GM19023 (cell line): Measurements from ENCODE around the gene SLC22A23.

Experiments used
- ATAC-seq: cut with Tn5 transposase; IDR thresholded peaks from one replicate; pipeline ENCODE4 v1.9.1; 2021; ENCODE audit warnings: mild to moderate bottlenecking, moderate library complexity; ENCODE audit not compliant: unreplicated experiment

Gene SLC22A23

DNA sequence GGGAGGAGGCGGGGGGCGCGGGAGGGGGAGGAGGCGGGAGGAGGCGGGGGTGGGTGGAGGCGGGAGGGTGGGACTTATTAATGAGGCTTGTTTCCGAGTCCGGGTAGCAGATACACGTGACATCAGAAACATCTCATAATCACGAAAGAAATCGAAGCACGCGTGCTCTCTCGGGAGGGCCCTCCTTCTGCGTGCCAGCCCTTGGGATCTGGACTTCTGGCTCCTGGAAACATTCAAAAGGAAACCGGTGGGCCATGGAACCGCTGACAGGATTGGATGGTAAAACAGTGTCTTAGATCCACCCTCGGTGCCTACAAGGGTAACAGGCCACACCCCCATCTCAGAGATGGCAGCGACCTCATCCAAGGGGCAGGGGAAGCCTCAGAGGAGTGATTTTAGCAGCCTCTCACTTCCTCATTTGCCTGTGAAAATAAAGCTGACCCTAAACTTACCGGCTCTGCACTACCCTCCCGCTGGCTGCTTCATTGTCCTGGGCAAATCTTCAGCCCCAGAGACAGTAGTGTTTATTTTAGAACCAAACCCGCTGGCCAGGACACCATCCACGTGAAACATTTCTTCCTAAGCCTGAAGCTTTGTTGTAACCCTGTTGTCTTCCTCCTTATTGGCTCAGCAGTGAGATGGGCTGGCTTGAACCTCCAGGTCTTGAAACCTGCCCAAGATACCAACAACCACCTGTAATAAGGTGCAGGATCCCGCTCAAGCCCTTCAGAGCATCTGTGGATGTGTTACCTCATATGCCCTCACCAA is 100.6 kb downstream of the SLC22A23 start:
- no peak for ATAC-seq

DNA sequence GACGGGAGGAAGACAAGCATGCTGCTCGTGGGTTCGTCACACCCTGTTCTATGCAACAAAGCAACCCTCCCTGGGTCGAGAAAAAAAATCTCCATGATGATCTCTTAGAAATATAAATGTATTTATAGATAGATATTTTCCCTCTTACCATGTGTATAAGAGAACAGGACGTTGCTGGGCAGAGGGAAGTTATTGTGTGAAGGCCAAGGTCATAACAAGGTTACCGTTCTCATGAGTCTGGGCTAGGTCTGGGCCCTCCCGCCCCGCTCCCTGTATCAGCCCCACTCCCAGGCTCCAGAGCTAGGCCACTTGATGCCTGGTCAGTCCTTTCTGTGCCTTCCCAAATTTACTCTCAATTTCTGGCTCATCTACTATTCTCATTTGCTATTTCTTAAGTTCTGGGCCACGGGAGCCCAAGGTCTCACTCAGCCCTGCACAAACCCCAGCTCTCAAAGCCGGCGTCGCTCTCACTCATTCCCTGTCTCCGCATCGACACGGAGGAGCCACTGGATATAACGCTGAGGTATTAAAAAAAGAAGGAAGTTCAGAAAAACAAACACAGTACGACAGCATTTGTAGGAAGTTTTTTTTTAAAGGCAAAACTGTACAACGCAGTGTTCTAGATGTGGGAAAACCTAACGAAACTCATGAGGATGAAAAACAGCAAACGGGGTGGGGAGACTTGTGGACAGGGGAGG is 101.3 kb downstream of the SLC22A23 start:
- ATAC-seq, result no peak

DNA sequence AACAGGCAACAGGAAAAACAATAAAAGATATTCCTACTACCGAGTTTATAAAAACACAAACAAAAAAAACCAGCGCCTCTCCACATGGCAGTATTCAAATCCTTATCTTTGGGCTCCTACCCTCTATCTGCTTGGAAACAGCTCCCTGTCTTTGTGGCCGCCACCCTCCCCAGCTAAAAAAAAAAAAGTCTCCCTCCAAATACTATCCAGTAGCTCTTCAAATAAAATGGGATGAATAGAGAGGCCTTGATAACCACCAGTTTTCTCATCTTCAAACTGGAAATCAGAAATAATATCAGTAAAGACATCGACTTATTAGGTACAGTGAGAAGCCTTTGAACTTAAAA is 101.9 kb downstream of the SLC22A23 start:
- ATAC-seq, result no peak

DNA sequence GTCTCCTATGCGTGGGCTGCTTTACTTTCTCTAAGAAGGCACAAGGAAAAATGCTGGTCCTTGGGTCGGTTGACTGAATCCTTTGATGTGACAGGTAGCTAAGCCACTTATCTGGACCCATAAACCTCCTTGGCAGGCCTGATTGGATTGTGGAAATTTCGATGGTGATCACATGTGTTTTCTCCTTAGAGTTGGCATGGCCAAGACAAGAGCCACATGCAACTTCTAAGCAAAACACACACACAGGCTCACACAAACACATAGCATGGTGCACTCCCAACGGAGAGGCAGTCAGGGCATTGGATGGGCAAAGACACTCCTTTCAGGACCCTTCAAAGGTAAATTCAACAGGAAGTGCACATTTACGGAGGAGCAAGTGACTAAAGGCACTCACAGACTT is 102.9 kb downstream of the SLC22A23 start:
- ATAC-seq, result no peak

DNA sequence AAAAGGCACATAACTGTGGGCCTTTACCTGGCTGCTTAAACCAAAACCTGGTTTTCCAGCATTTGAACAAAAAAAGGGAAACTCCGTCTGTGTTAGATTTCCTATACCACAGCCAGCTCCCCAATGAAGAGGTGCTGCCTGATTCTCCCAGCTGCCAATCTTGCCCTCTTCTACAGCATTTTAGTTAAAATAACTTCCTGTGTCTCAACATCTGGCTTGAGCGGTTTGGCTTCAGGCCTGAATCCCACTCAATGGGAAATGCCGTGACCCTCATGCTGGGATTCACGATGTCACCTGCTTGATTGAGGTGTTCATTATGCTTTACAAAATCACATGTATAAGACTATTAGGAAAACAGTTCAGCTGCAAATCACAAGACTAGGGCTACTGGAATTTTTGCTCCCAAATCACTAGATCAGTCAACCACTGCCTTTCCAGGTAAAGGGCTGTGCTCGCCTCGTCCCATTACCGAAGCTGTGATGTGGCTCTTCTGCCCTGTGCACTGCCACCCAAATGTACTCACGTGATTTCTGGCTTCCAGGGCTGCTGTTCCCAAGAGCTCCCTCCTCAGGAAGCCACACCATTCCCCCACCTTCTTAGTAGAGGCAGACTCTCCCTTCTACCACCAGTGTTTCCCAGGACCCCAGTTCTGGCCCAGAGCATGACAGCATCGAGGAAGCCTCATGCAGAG is 103.5 kb downstream of the SLC22A23 start:
- no peak for ATAC-seq

DNA sequence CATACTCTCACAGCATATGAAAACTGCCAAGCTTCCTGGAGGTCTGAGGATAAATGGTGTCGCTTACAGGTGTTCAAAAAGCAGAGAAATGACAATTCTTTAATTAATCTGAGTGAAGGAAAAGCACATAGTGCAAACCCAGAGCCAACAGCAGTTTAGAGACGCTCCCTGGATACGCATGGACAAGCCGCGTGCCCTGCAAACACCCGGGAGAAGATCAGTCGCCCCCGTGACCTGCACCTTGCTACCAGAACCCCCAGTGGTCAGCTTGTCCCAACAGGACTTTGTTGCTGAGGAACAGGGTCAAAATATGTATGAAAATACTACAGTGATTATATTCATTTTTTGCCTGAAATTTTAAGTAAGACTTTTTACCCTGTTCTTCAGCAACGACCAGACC is 104.2 kb downstream of the SLC22A23 start:
- no peak for ATAC-seq

DNA sequence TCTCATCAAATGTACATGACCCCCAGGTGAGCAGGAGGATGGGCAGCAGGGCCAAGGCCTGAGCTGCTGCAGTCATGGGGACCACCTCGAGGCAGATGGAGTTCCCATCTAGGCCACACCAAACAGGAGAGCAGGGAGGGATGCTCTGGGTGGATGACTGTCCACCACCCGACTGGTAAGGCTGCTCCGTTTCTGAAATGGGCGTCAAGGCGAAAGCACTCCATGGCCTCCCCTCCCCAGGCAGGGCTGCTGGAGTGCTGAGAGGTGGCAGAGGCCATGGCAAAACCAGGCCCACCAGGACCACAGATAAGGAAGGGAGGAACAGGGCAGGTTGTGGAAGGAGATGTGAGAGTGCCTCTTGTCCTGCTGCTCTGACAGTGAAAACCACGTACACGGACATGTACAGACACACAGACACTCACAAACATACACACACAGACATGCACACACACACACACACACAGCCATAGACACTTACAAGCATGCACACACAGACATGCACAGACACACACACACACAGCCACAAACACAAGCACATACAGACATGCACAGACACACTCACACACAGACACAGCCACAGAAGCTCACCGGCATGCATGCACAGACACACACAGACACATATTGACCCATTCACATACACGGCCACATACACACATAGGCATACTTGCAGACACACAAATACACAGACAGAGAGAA is 104.9 kb downstream of the SLC22A23 start:
- no peak for ATAC-seq

DNA sequence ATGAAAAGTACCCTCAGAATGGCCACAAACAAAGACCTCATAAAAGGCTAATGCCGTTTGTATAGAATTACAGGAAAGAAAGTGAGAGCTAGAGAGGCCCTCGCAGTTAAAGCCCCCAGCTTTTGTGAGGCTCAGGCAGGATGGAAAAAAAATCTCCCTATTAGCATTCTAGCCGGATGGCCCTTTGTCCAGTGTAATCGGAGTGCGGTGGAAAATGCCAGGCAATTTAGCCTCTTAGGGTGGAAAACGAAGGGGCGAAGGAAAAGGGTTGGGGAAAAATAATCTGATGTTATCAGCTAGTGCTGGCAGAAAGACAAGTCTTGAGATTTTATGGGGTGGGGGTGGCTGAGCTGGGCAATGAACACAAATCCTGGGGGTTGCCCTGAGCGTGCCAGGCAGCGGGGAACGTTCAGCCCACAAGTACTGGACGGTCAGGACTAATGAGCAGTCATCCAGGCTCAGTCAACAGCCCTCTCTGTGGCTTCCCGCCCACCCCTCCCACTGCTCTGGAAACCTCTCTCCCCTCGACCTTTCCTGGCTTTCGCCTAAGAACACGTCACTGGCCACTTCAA is 105.7 kb downstream of the SLC22A23 start:
- no peak for ATAC-seq

DNA sequence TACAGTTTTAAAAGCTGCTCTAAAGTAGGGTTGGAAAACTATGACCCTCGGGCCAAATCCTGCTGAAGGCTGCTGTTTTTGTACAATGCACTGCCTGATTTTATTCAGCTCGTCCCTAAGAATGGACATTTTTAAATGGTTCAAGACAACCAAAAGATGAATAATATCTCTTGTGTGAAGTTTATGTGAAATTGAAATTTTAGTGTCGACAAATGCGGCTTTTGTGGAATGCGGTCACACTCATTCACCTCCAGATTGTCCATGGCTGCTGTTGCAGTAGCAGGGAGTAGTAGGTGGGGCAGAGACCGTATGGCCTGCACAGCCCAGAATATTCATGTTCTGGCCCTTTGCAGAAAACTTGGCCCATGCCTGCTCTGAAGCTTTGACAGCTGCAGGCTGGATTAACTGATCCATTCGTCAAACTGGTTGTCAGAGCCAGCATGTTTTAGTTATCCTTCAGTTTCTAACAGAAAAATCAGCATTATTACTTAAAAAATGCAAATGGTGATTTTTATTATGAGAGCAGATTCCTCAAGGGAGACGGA is 106.5 kb downstream of the SLC22A23 start:
- ATAC-seq, result no peak

DNA sequence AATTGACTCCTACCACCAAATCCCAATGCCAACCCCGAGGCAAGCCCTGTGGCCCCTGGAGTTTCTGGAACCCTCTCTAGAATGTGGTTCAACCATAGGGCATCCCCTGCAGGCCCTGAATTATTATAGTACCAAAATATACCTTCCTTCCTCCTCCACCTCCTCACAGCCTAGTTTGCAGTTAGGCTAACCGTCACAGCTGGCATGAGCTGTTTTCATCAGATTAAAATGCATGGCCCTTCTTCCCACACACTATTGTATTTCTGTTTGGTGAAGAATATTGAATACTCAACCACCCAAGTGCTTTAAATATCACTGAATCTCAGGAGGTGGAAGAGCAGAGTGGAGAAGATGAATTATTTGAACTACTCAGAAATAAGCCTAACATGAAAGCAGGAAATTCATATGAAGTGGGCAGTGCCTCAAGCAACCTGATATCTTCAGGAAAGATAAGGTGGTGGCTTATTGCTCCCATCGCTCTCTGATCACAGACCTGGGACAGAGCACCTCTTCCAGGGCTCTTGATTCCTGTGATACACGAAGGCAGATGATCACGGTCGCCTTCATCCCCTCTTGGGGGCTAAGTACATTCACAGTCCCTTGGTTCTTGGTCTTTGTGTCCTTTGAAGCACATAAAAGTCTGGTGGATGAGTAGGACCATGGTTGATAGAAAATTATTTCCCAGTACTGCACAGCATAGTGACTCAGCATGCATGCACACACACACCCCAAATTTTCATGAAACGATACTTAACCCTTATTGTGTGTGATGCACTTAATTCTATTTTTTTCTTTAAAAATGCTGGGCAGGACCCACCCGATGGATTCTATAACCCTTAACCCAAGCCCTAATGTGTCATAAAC is 107.2 kb downstream of the SLC22A23 start:
- no peak for ATAC-seq

DNA sequence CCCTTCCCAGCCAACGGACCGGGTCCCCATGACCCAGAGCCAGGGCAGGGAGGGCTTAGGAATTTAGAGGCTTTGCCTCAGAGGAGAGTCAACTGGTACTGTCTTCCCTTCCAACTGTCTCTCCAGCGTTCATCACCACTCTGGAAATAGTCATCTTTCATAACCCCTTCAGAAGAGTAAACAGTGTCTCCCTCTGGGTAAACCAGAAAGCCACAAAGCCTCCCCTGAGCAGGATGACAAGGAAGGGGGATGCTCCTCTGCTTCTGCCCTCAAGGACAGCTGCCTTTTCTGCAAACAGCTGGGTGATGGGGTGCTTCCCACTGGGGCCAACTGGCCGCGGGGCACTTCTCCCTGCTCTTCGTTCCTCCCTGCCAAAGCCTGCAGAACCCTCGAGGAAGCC is 108.0 kb downstream of the SLC22A23 start:
- ATAC-seq, result no peak

DNA sequence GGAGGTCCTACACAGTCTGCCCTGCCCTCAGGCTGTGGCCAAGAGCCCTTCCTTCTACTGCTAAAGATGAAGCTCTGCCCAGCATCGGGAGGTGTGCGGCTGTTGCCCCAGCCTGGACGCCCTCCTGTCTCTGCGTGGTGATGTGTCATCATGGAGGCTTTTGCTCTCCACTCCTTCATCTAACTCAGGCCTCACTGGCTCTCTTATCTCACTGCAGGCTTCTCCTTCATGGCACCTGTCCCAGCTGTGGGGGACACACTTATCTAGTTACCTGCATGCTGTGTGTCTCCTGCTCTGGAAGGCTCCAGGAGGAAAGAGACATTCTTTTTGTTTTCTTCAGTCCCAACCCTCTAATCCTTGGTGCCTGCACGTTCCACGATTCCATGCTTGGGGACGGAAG is 109.0 kb downstream of the SLC22A23 start:
- no peak for ATAC-seq

DNA sequence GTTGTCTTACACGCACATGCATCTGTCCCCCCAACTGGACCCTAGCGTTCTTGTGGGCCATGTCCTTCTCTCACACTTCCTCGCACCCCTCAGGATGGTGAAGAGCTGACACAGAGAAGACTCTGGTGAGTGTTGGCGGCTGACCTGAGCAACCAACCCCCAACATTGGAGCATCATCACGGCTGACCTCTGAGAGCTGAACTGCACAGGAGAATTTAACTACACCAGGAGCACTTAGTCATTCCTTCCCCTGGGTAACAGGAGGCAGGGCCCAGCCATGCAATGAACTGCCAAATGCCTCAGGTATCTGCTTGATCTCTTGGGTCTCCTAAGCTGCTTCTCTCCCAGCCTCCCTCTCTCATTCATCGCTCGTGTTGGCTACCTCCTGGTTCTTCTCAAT is 109.6 kb downstream of the SLC22A23 start:
- ATAC-seq, result no peak

DNA sequence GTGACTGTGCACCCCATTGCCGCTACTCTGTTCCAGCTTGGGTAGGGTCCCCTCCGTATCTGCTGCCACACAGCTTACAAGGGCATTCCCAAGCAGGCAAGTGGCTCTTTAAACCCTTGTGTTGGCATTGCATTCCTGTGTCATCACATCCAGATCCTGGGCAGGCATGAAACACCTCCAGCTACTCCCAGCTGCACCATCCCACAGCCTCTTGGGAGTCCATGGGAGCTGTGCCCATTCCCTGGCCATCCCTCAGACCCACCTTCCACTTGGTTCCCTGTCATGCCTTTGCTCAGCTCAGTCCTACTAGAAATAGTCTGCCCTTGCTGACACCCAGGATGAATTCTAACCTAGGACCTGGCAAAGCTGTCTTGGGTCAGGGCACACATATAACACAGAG is 110.4 kb downstream of the SLC22A23 start:
- ATAC-seq, result no peak

DNA sequence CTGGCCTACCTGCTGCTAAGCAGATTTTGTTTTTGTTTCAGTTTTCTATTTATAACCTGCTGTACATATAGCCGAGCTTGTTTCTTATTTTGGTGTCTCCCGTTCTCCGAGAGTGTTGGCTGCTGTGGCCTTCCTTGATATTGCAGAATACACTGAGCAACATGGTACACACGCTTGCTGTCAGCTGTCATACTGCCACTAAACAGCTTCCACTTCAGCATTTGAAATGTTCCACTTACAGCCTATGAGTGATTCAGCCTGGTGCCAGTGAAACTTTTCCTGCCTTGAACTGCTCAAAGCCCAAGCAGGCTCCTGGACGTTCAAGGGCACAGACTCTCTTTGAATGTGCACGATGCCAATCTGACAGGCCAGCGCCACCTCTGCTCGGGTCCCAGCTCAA is 111.0 kb downstream of the SLC22A23 start:
- ATAC-seq, result no peak

DNA sequence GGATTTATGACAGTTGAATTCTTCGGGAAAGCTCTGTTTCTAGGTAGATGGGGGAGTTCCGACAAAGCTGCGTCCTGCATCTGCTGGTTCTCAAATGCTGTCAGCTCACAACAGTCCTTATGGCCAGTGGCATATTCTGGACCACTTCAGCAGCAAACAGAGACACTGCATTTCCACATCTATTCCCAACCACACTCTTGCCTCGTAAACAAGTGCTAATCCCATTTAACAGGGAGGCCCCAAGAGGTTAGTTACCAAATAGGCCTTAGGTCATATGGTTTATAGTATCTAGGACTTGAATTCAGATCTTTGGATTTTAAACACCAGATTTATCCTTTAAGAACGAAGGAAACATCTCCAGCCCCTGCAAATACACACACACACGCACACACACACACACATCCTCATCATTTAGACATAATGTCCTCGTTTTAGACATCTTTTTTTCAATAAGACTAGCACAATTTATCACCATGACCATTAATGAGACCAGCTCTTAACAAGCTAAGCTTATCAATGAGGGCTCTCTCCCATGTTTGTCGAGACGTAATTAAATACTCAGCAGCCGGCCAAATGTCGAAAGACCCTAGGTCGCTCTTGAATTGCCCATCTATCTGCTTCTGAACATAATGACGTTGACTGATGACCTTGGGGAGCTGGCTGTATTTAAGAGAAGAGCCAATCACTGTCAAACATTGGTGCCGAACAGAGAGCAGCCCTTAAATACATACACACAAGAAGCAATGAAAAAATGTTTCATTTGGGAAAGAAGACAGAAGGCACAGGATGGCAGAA is 113.6 kb downstream of the SLC22A23 start:
- ATAC-seq, result no peak

DNA sequence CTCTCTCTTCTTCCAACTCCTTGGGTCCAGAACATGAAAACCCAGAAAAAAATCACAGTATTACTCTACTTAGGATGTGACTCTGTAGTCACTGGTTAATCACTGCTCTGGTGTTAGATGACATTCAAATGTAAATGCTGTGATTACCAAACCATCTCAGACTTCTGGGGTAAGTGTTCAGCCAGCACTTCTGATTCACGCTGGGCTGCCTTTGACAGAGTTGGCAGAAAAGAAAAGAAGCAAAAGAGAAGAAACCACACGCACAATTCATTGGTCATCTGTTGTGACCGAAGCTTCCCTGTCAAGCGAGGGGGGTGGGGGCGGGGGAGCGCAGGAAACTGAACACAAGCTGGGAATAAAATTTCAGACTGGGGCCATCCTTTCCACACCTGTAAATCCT is 115.4 kb downstream of the SLC22A23 start:
- no peak for ATAC-seq

DNA sequence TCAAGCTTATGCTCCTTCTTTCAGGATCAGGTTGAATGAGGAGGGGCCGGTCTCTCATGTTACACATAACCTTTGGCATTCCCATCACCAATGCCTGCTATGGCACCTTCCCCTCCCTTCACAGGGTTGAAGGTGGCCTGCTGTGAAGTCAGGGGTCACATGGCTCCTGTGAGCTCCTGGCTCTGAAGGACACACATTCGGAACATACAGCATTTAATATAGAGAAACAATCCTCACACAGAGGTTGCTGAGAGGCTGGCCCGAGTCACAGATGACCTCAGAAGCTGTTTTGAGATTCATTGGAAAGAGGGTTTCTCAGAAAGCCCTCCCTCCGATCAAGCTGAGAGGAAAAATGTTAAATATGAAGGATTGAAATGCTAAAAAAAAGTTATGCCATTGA is 116.0 kb downstream of the SLC22A23 start:
- ATAC-seq, result no peak

DNA sequence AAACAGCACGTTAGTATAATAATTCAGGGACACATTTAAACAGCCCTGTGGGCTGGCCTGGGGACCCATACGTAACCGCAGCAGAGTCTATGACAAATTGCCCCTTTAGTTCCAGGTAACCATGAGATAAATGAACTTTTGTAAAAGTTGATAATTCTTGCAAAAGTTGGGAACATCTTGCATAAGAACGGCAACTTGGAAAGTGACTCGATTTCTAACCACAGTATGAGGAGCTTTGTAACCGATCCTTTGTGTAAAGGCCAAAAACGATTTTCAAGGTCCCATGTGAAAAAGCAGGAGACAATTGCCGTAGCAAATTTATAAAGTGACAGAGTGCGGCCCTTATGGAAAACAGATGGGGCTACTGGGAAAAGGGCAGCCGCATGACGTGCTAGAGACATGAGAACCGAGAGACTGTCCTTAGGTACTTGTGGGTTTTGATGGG is 116.5 kb downstream of the SLC22A23 start:
- ATAC-seq, result no peak
